Measurements from ENCODE around the gene RASSF5.

RASSF5 gene

GRCh38 chr1:206464456-206464964 lies 42.8 kb upstream of the RASSF5 start:
- no peak for TF ChIP-seq CTCF (IDR thresholded peaks at IDR 0.05; ENCODE audit: low read depth, low read length)
- H3K4me3 ChIP-seq (ENCODE audit: low read depth, low read length): no peak overlapping the region

DNA sequence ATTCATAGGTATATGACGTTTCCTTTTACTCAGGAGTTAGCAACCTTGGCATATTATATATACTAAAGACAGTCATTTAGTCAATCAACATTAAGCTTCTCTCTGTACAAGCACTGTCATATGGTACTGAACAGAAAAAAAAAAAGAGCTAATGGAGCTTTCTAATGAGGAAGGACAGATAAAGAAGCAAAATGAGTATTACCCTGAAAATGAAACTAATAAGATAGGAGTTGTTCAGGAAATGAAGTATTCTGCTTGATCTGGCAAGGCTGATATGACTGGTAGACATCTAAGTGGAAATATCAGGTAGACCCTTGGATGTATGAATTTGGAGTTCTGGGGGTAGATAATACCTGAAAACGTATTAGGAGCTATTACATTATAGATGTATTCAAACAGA lies 41.4 kb upstream of the RASSF5 start:
- no peak for TF ChIP-seq CTCF (IDR thresholded peaks at IDR 0.05; ENCODE audit: low read depth, low read length)
- no peak overlapping the region for H3K4me3 ChIP-seq (ENCODE audit: low read depth, low read length)

DNA sequence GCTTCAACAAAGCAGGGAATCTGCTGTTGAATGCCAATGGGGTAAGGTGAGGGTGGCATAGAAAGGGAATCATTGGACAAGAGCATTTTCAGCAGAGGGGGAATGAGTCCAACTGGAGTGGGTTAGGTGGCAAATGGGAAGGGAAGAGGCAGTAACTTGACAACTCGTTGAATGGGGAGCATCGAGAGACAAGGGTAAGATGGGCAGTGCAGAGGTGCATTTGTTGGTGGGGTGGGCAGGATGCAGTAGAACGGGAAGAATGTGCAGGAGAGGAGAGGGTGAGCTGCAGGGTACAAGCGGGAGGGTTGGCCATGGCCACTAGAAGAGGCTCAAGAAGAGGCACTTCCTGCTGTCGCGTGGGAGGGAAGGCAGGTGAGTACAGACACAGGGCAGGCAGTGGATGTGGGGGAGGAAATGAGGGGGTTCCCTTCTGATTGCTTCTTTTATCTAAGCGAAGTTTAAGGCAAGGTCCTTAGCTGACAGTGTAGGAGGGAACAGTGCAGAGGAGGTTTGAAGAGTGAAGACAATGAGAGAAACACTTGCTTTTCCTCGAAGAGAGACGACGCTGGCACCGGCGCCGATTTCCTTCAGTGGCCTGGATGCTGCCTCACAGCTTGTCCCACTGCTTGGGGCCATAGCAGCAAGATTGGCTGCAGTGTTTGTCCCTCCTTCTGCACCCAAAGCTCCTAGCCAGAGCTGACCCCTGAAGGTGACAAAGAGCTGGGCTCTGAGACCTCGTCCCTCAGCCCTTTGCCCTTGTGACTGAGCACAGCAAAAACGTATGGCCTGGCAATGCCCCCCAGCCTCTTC lies 40.3 kb upstream of the RASSF5 start:
- TF ChIP-seq CTCF (IDR thresholded peaks at IDR 0.05; ENCODE audit: low read depth, low read length): no peak
- no peak overlapping the region for H3K4me3 ChIP-seq (ENCODE audit: low read depth, low read length)

GRCh38 chr1:206467915-206468314 lies 39.4 kb upstream of the RASSF5 start:
- H3K4me3 ChIP-seq (ENCODE audit: low read depth, low read length): no peak overlapping the region
- TF ChIP-seq CTCF (IDR thresholded peaks at IDR 0.05; ENCODE audit: low read depth, low read length): no peak

DNA sequence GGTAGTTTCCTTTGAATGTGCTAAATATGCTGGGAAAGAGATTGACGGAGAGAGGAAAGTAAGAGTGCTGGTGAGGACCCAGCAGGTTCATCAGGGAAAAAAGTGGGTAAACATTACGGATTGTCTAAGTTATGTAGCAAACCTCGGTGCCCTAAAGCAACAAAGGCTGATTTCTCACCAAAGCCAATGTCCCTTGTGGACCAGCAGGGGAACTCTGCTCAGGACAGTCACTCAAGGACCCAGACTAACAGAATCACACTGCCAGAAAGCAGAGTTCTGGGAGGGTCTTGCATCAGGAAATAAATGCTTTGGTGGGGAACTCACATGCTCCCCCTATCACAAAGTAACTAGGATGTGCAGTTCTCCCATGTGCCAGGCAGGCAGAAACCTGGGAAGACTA lies 38.8 kb upstream of the RASSF5 start:
- 0 out of 2 replicates have a peak, but pooled peaks have one; percentile 6 for TF ChIP-seq CTCF (IDR thresholded peaks at IDR 0.05; ENCODE audit: low read depth, low read length)
- H3K4me3 ChIP-seq (ENCODE audit: low read depth, low read length): no peak overlapping the region

DNA sequence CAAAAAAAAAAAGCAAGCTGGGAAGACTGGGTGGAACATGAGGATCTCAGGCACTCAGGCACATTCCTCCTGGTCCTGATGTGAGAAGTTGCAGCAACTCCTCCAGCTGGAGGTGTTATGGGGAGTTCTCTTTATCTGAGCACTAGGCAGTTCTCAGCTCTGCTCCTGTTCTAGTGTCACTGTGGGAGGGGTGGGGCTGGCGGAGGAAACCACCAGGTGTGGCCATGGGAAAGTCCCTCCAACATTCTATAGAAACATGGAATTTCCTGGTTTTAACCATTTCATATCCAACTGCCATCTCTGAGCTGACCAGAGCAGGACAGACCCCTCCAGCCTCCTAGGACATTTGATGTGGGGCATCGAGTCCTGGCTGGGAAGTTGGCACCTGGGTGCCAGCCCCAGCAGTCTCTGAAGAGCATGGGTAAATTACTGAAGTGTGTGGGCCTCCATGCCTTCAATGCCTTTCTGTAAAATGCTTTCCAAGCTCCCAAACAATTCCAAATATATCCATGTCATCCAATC lies 37.9 kb upstream of the RASSF5 start:
- no peak for TF ChIP-seq CTCF (IDR thresholded peaks at IDR 0.05; ENCODE audit: low read depth, low read length)
- peak overlapping the region; percentile 86 for H3K4me3 ChIP-seq (ENCODE audit: low read depth, low read length)

Data from WI38 (cell line).